BLaER1 (cell line): ENCODE measurements around the gene RNF41.

Experiments used
- H3K27ac ChIP-seq: shearing (Covaris generic); formaldehyde crosslinking; 2 replicates; pipeline ENCODE4 v1.8.1; 2022
- H3K27me3 ChIP-seq: shearing (Covaris generic); formaldehyde crosslinking; 2 replicates; pipeline ENCODE4 v1.8.1; 2022
- H3K36me3 ChIP-seq: shearing (Covaris generic); formaldehyde crosslinking; 2 replicates; pipeline ENCODE4 v1.8.1; 2022
- H3K4me1 ChIP-seq: shearing (Covaris generic); formaldehyde crosslinking; 2 replicates; pipeline ENCODE4 v1.8.1; 2022
- H3K4me2 ChIP-seq: shearing (Covaris generic); formaldehyde crosslinking; 2 replicates; pipeline ENCODE4 v1.8.1; 2022
- H3K4me3 ChIP-seq: shearing (Covaris generic); formaldehyde crosslinking; 2 replicates; pipeline ENCODE4 v1.8.1; 2022
- H3K9ac ChIP-seq: shearing (Covaris generic); formaldehyde crosslinking; 2 replicates; pipeline ENCODE4 v1.8.1; 2022
- H3K9me3 ChIP-seq: shearing (Covaris generic); formaldehyde crosslinking; 2 replicates; pipeline ENCODE4 v1.8.1; 2022
- H4K20me1 ChIP-seq: shearing (Covaris generic); formaldehyde crosslinking; 2 replicates; pipeline ENCODE4 v1.8.1; 2022
- Cebpa-rat ChIP-seq: shearing (Covaris generic); IDR thresholded peaks from 2 replicates; pipeline ENCODE4 v1.8.1; 2022

The RNF41 gene

DNA sequence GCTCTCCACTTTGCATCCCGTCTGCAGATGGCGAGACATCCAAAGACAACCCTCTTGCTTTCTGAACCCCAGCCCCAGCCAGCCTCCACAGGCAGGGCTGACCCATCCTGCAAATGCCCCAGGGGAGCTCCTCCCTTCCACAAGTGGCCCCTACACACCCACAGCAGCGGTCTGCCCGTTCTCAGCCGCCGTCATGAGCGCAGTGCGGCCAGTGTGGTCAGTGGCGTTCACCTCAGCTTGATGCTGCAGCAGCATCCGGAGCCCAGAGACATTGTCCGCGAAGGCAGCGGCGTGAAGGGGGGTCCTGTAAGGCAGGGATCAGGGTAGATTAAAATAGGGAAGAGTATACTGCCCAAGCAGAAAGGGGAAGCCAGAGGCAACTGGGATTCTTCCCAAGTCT is 22.8 kb upstream of the RNF41 start:
- H3K4me2 ChIP-seq: no peak overlapping the region
- H3K36me3 ChIP-seq: peaks cover 99% of the 10 kb centered on the region
- H3K9me3 ChIP-seq: no peaks in the 10 kb centered on the region
- H3K9ac ChIP-seq: no peak overlapping the region
- peaks cover 28% of the 10 kb centered on the region for H4K20me1 ChIP-seq
- H3K27me3 ChIP-seq: no peaks in the 10 kb centered on the region
- H3K4me1 ChIP-seq: no peaks in the 10 kb centered on the region
- no peak overlapping the region for H3K27ac ChIP-seq
- H3K4me3 ChIP-seq: no peak overlapping the region
- no peak for TF ChIP-seq Cebpa-rat

DNA sequence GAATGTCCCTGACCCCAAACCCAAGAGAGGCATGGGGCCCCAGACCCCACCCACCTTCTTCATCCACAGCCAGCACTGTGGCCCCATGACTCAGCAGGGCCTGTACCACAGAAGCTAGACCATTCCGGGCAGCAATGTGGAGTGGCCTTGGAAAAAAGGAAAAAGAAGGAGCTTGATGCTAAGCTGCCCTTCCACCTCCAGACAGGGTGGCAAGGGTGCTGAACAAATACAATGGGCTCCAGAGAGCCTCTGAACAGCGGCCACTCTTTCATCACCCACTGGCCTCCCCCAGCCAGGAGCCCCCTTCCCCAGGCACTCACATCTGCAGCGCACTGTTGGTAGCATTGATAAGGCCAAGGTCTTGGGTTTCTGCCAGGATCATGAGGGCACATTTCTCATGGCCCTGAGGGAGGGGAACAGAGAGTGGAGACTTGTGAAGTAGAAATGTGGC is 22.0 kb upstream of the RNF41 start:
- Histone ChIP-seq H3K4me2 (no peak overlapping the region), H3K9me3 (no peaks in the 10 kb centered on the region), H3K4me3 (no peak overlapping the region), H3K4me1 (no peaks in the 10 kb centered on the region), H4K20me1 (peaks cover 32% of the 10 kb centered on the region), H3K9ac (no peak overlapping the region), H3K36me3 (peaks cover 99% of the 10 kb centered on the region), H3K27me3 (no peaks in the 10 kb centered on the region), H3K27ac (no peak overlapping the region)
- no peak for TF ChIP-seq Cebpa-rat

DNA sequence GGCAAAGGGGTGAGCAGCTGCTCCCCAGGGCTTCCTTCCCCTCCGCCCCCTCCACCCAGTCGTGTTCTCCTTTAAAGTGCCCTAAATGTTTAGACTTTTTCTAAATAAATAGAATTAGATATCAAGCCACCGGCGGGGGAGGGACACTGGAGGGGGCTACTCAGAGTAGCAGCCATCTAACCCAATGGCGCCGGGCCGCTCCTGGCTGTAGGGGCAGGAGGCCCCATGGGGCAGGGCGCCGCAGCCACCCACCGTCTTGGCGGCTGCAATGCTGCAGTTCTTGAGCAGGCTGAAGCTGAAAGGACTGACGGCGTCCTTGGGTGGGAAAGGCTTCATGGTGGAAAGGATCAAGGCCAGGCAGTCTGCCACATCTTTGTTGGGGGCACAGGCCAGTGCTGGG is 21.3 kb upstream of the RNF41 start:
- Histone ChIP-seq H3K9me3 (no peaks in the 10 kb centered on the region), H3K4me3 (no peak overlapping the region), H3K9ac (no peak overlapping the region), H3K27ac (no peak overlapping the region), H4K20me1 (peaks cover 31% of the 10 kb centered on the region), H3K27me3 (no peaks in the 10 kb centered on the region), H3K4me2 (no peak overlapping the region), H3K4me1 (no peaks in the 10 kb centered on the region), H3K36me3 (peaks cover 95% of the 10 kb centered on the region)
- no peak for TF ChIP-seq Cebpa-rat

DNA sequence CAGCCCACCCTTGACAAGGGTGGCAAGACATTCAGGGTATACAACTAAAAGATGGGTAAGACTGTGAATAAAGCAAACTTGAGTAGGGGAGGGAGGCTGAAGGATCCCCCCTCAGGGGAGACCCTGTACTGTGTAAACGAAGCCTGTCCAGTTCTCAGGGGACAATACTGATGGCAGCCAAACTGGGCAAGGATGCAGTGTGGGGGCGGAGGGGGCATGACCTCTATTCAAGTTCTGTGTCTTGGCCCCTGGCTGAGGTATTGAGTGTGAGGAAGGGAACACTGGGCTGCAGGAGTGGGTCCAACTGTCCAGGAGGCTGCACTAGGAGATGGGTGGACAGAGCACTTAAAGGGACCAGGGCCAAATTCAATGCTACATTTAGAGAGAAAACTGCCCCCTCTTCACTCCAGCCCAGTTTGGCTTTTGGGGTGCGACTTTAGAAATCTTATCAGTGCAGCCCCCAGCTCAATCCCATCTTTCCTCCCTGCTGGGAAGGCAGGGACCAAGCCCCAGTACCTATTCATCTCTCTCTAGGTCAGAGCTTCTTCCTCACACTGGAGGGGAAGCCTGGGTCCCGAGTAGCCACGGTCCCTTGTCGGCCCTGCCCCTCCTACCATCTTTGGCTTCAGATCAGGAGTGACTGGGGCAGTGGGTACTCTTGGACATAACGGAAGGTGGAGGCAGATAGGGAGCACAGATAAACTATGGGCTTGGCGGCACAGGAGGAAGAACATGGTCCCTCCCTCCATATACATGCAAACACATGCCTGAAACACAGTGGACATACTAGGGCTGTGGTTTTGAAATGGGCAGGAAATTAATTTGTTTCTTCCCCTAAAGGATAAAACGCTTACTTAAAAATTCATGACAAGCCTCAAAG is 19.9 kb upstream of the RNF41 start:
- H4K20me1 ChIP-seq: peaks cover 31% of the 10 kb centered on the region
- H3K9me3 ChIP-seq: no peaks in the 10 kb centered on the region
- H3K4me2 ChIP-seq: no peak overlapping the region
- H3K27ac ChIP-seq: no peak overlapping the region
- H3K36me3 ChIP-seq: peaks cover 95% of the 10 kb centered on the region
- H3K27me3 ChIP-seq: no peaks in the 10 kb centered on the region
- H3K9ac ChIP-seq: no peak overlapping the region
- TF ChIP-seq Cebpa-rat: no peak
- no peaks in the 10 kb centered on the region for H3K4me1 ChIP-seq
- no peak overlapping the region for H3K4me3 ChIP-seq

DNA sequence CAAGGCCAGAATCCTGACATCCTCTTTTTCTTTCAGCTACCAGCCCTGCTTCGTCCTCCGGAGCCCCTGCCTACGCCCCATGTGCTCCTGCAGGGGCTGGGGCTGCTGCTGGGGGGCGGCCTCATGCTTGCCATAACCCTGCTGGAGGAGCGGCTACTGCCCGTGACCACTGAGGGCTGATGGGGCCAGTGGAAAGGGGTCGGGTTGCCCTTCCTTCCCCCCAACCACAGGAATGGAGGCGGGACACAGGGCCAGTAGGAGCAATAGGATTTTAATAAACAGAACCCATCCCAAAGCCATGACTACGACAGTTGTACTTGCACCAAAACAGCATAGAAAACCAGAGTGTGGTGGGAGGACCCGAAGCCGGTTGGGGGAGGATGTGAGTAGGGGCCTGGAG is 15.8 kb upstream of the RNF41 start:
- Histone ChIP-seq H3K4me1 (no peaks in the 10 kb centered on the region), H3K9me3 (no peaks in the 10 kb centered on the region), H4K20me1 (peaks cover 18% of the 10 kb centered on the region; the same call in 1 of the 2 replicates), H3K4me3 (no peak overlapping the region), H3K9ac (no peak overlapping the region), H3K4me2 (no peak overlapping the region), H3K27ac (no peak overlapping the region), H3K36me3 (peaks cover 68% of the 10 kb centered on the region), H3K27me3 (no peaks in the 10 kb centered on the region)
- TF ChIP-seq Cebpa-rat: no peak

- no peak for TF ChIP-seq Cebpa-rat
- Histone ChIP-seq H3K4me1 (peaks cover 2% of the 10 kb centered on the region), H4K20me1 (peaks cover 16% of the 10 kb centered on the region; the same call in 1 of the 2 replicates), H3K27me3 (no peaks in the 10 kb centered on the region), H3K4me2 (no peak overlapping the region), H3K9ac (no peak overlapping the region), H3K27ac (no peak overlapping the region), H3K9me3 (no peaks in the 10 kb centered on the region), H3K36me3 (peaks cover 62% of the 10 kb centered on the region), H3K4me3 (no peak overlapping the region)
These were observed 15.3 kb upstream of the RNF41 start for GRCh38 chr12:56236985-56237384.

DNA sequence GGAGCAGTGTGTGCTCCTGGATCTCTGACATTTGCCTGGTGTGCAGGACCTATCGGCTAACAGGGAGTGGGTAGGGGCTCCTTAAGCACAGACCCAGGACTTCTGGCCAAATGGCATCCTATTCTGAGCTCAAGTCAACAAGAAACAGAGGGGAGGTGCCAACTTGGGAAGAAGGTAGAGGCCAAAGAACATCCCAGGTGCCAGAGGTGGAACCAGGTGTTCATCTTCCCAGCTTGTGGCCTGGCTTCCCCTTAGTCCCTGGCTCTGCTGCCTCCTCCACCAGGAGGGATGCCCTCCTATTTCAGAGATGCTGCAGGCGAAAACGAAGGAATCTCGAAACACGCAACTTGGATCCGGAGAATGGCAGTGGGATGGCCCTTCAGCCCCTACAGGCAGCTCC is 14.4 kb upstream of the RNF41 start:
- H3K27ac ChIP-seq: no peak overlapping the region
- H3K4me2 ChIP-seq: no peak overlapping the region
- H3K9me3 ChIP-seq: no peaks in the 10 kb centered on the region

DNA sequence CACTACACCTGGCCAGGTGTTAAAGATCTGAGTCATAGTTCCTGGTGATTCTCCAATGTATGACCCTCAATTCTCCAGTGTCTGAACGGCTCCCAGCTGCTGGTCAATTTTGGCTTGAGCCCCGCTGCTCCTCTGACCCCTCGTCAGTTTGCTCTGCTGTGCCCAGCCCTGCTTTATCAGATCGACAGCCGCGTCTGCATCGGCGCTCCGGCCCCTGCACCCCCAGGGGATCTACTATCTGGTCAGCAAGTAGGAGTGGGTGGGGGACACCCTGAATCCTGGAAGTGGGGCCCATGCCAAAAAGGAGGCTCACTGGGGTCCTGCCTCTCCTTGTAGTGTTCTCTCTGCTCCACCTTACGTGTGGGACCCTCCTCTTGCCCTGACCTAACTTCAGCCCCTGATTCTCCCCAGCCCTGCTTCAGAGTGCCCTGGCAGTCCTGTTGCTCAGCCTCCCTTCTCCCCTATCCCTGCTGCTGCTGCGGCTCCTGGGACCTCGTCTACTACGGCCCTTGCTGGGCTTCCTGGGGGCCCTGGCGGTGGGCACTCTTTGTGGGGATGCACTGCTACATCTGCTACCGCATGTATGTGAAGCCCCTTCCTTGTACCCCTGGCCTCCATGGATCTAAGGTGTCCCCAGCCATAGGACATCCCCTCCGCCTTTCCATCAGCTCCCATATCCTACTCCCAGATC is 13.2 kb upstream of the RNF41 start:
- H3K36me3 ChIP-seq: peaks cover 43% of the 10 kb centered on the region
- 0 out of 2 replicates have a peak overlapping the region, but pooled peaks have one; percentile 10 for H3K9ac ChIP-seq
- TF ChIP-seq Cebpa-rat: no peak
- no peaks in the 10 kb centered on the region for H3K9me3 ChIP-seq
- peaks cover 23% of the 10 kb centered on the region for H3K4me1 ChIP-seq
- H3K27me3 ChIP-seq: no peaks in the 10 kb centered on the region
- H3K4me2 ChIP-seq: no peak overlapping the region
- H3K4me3 ChIP-seq: no peak overlapping the region
- peaks cover 7% of the 10 kb centered on the region; the same call in 1 of the 2 replicates for H4K20me1 ChIP-seq
- H3K27ac ChIP-seq: no peak overlapping the region

More for the DNA sequence above, 14.4 kb upstream of the RNF41 start:
- H3K27me3 ChIP-seq: no peaks in the 10 kb centered on the region
- H3K9ac ChIP-seq: no peak overlapping the region
- TF ChIP-seq Cebpa-rat: no peak
- no peak overlapping the region for H3K4me3 ChIP-seq
- peaks cover 10% of the 10 kb centered on the region; the same call in 1 of the 2 replicates for H4K20me1 ChIP-seq
- peaks cover 53% of the 10 kb centered on the region for H3K36me3 ChIP-seq
- H3K4me1 ChIP-seq: peaks cover 11% of the 10 kb centered on the region

- 0 out of 2 replicates have a peak overlapping the region, but pooled peaks have one; percentile 22 for H3K27ac ChIP-seq
- no peaks in the 10 kb centered on the region for H4K20me1 ChIP-seq
- TF ChIP-seq Cebpa-rat: no peak
- no peaks in the 10 kb centered on the region for H3K27me3 ChIP-seq
- H3K4me1 ChIP-seq: peaks cover 42% of the 10 kb centered on the region
- H3K36me3 ChIP-seq: peaks cover 11% of the 10 kb centered on the region
- no peaks in the 10 kb centered on the region for H3K9me3 ChIP-seq
- no peak overlapping the region for H3K9ac ChIP-seq
- H3K4me3 ChIP-seq: no peak overlapping the region
- peak overlapping the region; percentile 73 for H3K4me2 ChIP-seq
These were observed 9.5 kb upstream of the RNF41 start for GRCh38 chr12:56231184-56231582.
